HL-60 (cell line): ENCODE results near the gene KDM8.
"Not testable (repeated sequence)": the region's sequence is repeated elsewhere in the genome, so short reads cannot be mapped to it uniquely, and the experiment has no call there.

Experiments used
- POLR2AphosphoS5 ChIP-seq: IDR thresholded peaks from 2 replicates; pipeline ENCODE4 v1.6.1; 2012; ENCODE audit warnings: low read depth
- TF ChIP-seq, protein P1 (sequence below): IDR thresholded peaks from one replicate; pipeline ENCODE4 v1.5.1; 2011; ENCODE audit warnings: low read length, control low read depth, inconsistent platforms; ENCODE audit not compliant: insufficient read depth

DNA sequence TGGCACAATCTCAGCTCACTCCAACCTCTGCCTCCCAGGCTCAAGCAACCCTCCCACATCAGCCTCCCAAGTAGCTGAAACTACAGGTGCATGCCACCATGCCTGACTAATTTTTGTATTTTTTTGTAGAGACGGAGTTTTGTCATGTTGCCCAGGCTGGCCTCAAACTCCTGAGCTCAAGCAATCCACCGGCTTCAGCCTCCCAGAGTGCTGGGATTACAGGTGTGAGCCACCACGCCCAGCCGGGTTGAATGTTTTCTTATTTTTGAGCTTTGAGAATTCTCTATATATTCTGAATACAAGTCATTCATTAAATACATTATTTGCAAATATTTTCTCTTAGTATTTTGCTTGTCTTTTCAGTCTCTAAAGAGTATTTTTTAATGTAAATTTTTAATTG is 45.6 kb downstream of the KDM8 start:
- TF ChIP-seq, protein P1, sequence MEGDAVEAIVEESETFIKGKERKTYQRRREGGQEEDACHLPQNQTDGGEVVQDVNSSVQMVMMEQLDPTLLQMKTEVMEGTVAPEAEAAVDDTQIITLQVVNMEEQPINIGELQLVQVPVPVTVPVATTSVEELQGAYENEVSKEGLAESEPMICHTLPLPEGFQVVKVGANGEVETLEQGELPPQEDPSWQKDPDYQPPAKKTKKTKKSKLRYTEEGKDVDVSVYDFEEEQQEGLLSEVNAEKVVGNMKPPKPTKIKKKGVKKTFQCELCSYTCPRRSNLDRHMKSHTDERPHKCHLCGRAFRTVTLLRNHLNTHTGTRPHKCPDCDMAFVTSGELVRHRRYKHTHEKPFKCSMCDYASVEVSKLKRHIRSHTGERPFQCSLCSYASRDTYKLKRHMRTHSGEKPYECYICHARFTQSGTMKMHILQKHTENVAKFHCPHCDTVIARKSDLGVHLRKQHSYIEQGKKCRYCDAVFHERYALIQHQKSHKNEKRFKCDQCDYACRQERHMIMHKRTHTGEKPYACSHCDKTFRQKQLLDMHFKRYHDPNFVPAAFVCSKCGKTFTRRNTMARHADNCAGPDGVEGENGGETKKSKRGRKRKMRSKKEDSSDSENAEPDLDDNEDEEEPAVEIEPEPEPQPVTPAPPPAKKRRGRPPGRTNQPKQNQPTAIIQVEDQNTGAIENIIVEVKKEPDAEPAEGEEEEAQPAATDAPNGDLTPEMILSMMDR = not testable (repeated sequence)
- not testable (repeated sequence) for TF ChIP-seq POLR2AphosphoS5
